HUES48 (cell line): ENCODE data around the gene HS6ST3.

ENCODE experiments used
- H3K27ac ChIP-seq: one replicate; pipeline ENCODE4 v1.7.0; 2013; ENCODE audit warnings: low read depth, low read length, inconsistent platforms
- H3K27me3 ChIP-seq: 2 replicates; pipeline ENCODE4 v1.6.1; 2013; ENCODE audit warnings: mild to moderate bottlenecking, low read length; ENCODE audit not compliant: control insufficient read depth, insufficient read depth
- H3K36me3 ChIP-seq: 2 replicates; pipeline ENCODE4 v1.6.1; 2013; ENCODE audit warnings: low read length; ENCODE audit not compliant: control insufficient read depth, insufficient read depth
- H3K4me1 ChIP-seq: 2 replicates; pipeline ENCODE4 v1.6.1; 2013; ENCODE audit warnings: mild to moderate bottlenecking, low read length; ENCODE audit not compliant: control insufficient read depth, insufficient read depth
- H3K4me3 ChIP-seq: 2 replicates; pipeline ENCODE4 v1.5.1; 2013; ENCODE audit warnings: mild to moderate bottlenecking, low read depth, low read length
- H3K9ac ChIP-seq: 2 replicates; pipeline ENCODE4 v1.6.1; 2013; ENCODE audit warnings: mild to moderate bottlenecking, low read depth, low read length, moderate library complexity
- H3K9me3 ChIP-seq: 2 replicates; pipeline ENCODE4 v1.6.1; 2013; ENCODE audit warnings: low read length; ENCODE audit not compliant: control insufficient read depth, insufficient read depth

HS6ST3 gene

DNA sequence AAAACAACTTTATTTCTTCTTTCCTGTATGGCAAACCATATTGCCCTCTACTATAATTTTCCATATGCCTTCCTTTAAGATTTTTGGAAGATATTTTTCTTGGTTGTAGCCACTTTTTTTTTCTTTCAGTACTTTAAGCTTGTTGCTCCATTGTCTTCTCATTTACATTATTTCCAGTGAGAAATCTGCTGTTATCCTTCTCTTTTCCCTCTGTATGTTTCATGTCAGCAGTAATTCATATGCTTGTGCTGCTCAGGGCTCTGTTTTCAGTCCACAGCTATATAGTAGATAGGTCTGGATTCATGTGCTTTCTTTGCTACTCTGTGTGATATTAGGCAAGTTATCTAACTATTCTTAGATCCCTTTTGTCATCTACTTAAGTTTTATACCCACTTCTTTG lies 636.7 kb downstream of the HS6ST3 start:
- H3K4me3 ChIP-seq: no peak overlapping the region
- no peak overlapping the region for H3K9ac ChIP-seq
- no peaks in the 10 kb centered on the region for H3K27me3 ChIP-seq
- H3K27ac ChIP-seq: no peak overlapping the region
- H3K36me3 ChIP-seq: no peaks in the 10 kb centered on the region
- H3K9me3 ChIP-seq: peaks cover 5% of the 10 kb centered on the region; the same call in 1 of the 2 replicates
- no peaks in the 10 kb centered on the region for H3K4me1 ChIP-seq

DNA sequence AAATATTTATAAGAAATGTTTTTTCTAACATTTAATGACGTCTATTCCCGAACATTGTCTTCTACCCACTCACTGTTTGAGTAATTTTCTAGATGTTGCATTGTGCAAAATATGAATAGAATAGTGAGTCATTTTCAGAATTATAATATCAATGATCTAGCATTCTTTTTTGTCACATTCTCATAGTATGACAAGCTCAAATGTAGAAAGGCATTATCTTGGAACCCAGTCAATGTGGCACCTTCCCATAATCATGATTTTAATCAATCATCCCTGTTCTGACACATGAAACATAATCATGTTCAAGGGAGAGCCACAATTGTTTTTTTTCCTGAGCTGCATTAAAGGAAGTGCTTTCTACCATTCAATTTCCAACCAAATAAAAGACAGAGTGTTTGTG lies 638.6 kb downstream of the HS6ST3 start:
- Histone ChIP-seq H3K4me3 (no peak overlapping the region), H3K36me3 (no peaks in the 10 kb centered on the region), H3K27me3 (no peaks in the 10 kb centered on the region), H3K9ac (no peak overlapping the region), H3K9me3 (peaks cover 5% of the 10 kb centered on the region; the same call in 1 of the 2 replicates), H3K4me1 (no peaks in the 10 kb centered on the region), H3K27ac (no peak overlapping the region)

DNA sequence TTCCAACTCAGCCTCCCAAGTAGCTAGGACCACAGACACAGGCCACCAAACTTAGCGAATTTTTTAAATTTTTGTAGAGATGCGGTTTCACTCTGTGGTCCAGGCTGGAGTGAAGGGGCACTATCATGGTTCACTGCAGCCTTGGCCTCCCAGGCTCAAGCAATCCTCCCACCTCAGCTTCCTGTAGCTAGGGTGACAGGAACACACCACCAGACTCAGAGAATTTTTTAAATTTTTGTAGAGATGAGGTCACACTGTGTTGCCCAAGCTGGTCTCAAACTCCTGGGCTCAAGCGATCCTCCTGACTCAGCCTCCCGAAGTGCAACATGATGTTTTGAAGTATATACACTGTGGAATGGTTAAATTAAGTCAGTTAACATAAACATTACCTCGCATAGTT lies 640.8 kb downstream of the HS6ST3 start:
- Histone ChIP-seq H3K9ac (no peak overlapping the region), H3K4me1 (no peaks in the 10 kb centered on the region), H3K27me3 (no peaks in the 10 kb centered on the region), H3K36me3 (no peaks in the 10 kb centered on the region), H3K9me3 (peaks cover 5% of the 10 kb centered on the region; the same call in 1 of the 2 replicates), H3K27ac (no peak overlapping the region), H3K4me3 (no peak overlapping the region)

DNA sequence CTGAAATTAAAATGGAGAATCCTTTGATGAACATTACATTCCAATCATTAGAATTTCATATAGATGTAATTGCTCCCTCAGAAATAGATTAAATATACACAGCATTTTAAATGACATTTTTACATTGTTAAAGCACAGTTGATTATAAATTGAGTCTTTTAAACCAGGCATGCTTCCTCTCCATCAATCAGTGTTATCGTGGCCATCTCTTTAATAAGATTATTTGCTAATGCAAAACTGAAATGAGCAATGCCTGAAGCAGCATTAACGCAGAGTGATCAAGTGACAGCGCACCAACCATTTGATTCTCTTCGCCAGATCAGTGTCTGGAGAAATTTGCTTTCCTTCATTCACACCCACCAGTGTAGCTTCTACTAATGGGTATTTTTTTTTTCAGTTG lies 644.6 kb downstream of the HS6ST3 start:
- Histone ChIP-seq H3K36me3 (no peaks in the 10 kb centered on the region), H3K27ac (no peak overlapping the region), H3K9ac (no peak overlapping the region), H3K4me3 (no peak overlapping the region), H3K9me3 (no peaks in the 10 kb centered on the region), H3K4me1 (no peaks in the 10 kb centered on the region), H3K27me3 (no peaks in the 10 kb centered on the region)

DNA sequence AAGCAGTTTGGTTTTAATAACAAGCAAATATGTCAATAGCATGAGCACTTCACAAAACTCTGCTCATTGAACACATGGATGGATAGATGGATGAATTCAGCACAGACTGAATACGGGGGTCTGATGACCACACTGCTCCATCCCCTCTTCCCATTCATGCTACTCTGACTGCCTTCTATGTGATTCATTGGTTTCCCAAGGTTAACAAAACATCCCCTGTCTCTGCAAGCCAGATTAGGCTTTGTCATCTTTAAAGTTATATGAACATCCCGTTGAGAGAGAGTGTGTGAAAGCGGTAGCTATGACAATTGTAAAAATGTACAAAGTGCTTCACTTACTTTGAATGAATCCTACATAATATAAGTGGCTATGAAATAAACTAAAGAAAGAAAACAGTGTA lies 651.9 kb downstream of the HS6ST3 start:
- no peaks in the 10 kb centered on the region for H3K36me3 ChIP-seq
- H3K27me3 ChIP-seq: no peaks in the 10 kb centered on the region
- no peaks in the 10 kb centered on the region for H3K9me3 ChIP-seq
- no peak overlapping the region for H3K4me3 ChIP-seq
- H3K4me1 ChIP-seq: no peaks in the 10 kb centered on the region
- no peak overlapping the region for H3K9ac ChIP-seq
- no peak overlapping the region for H3K27ac ChIP-seq

DNA sequence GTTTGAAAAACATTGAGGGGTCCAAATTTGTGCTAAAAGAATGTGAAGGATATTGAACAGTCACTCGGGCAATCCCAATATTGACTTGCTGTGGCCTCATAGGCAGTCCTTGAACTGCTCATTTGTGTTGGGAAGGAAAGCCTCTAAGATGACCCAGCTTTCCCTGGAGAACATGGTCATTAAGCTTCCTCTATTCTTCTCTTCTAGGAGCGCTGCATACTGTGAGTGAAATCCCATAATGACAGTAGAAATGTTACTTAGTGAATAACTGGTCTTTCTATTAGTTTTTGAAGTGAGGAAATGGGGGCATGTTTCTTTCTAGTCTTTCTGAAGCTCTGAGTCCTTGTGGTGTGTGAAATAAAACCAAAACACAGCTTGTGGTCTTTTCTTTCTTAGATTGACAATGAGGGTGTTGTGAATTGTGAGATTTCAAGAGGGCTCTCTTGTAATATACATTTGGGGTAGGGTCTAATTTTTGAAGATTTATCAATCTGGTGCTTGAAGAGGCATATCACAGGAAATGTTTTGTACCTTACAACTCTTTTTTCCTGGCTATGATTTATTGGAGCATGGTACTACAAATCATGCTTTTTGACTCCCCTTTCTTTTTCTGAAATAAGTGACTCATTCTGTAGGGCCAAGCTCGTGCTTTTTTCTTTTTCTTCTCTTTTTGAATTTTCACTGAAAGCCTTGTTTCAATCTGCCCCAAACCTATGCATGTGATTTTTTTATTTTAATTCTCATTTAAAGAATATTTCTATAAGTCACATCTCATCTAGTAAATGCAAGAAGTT lies 653.6 kb downstream of the HS6ST3 start:
- no peak overlapping the region for H3K9ac ChIP-seq
- H3K36me3 ChIP-seq: no peaks in the 10 kb centered on the region
- H3K4me3 ChIP-seq: no peak overlapping the region
- H3K27ac ChIP-seq: no peak overlapping the region
- no peaks in the 10 kb centered on the region for H3K9me3 ChIP-seq
- no peaks in the 10 kb centered on the region for H3K27me3 ChIP-seq
- no peaks in the 10 kb centered on the region for H3K4me1 ChIP-seq

DNA sequence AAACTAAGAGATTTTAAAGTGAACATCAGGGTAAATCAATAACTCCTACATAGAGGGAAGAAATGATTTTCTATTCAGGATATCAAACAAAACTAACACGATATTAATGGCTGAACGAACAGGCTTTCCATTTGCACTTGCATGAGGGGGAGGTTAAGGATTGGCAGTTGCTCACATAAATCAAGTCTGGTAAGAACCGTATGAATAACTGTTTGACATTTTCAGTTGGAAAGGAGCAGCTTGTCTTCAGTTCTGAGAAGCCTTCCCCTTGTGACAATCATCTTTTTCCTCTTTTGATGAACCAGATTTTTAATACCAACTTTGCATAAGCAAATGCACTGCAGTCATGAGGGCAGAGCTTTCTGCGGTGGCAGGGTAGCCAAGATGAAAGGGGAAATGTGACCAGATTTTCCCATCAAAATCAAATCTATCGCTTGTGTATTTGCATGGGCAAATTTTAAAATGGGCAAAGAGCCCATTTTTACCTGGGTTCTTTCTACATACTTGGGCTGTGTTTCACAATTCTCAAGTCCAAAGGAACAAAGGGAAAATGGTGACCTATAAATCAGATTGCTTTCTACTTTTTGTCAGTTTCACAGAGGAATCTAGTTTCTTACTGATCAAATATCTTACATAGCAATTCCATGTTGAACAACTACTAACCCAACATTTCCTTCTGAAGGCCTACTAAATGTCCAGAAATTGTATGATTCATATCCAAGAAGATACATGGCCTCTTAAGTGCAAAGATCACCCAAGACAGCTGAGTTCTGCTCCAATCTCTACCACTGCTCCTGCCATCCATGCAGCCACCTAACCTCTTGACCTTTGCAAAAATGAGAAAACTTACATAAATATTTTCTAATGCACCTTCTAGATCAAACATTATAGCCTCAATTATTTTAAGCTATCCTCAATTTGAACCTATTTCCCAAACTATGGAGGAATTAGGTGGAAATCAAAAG lies 654.7 kb downstream of the HS6ST3 start:
- Histone ChIP-seq H3K9me3 (no peaks in the 10 kb centered on the region), H3K27me3 (no peaks in the 10 kb centered on the region), H3K4me3 (no peak overlapping the region), H3K36me3 (no peaks in the 10 kb centered on the region), H3K9ac (no peak overlapping the region), H3K27ac (no peak overlapping the region), H3K4me1 (no peaks in the 10 kb centered on the region)

DNA sequence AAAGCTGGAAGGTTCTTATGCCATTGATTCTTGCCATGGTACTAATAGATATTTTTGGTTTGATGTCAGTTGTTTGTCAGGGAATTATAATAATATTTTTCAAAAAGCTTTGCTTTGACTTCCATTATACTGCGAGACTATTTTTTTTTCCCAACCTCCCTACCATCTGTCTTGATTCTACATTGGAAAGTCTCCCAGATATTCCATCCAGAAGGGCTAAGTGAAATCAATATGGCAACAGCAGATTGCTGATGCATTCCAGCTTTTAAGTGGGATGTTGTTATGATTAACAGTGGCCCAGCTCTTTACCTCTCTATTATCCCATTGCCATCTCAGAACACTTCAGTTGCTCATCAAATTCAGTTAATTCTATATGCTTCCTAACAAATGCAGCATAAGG lies 657.0 kb downstream of the HS6ST3 start:
- Histone ChIP-seq H3K27me3 (no peaks in the 10 kb centered on the region), H3K4me3 (no peak overlapping the region), H3K36me3 (no peaks in the 10 kb centered on the region), H3K27ac (no peak overlapping the region), H3K4me1 (no peaks in the 10 kb centered on the region), H3K9me3 (no peaks in the 10 kb centered on the region), H3K9ac (no peak overlapping the region)

DNA sequence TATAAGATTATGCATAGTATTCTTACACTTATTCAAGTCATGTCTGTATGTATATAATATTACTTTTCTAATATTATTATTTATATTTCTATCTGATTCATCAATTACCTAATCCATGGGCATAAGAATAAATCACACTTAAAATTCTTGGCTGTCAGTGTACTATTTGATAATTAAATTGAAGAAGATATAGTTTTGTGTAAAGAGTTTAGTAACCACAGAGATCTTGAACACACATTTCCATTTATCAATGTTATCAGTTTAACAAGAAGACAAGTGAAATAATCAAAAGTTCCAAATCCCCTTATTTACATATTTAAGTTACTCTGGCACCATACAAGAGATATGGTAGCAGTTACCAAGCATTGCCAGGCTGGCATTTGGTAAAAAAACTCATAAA lies 659.9 kb downstream of the HS6ST3 start:
- H3K4me1 ChIP-seq: no peaks in the 10 kb centered on the region
- H3K27ac ChIP-seq: no peak overlapping the region
- H3K36me3 ChIP-seq: no peaks in the 10 kb centered on the region
- no peak overlapping the region for H3K4me3 ChIP-seq
- no peaks in the 10 kb centered on the region for H3K27me3 ChIP-seq
- no peaks in the 10 kb centered on the region for H3K9me3 ChIP-seq
- H3K9ac ChIP-seq: no peak overlapping the region

DNA sequence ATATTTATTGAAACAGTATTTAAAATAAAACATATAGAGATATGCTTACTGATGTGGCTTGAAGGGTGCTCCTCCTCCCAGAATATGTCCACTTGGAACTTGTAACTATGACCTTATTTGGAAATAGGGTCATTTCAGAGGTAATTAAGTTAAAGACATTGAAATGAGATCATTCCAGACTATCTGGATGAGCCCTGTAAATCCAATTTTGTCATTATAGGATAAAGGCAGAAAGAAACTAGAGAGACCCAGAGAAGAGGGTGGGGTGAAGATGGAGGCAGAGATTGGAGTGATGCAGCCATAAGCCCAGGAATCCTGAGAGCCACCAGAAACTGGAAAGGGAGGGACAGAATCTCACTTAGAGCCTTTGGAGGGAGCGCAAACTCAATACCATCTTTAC lies 661.2 kb downstream of the HS6ST3 start:
- Histone ChIP-seq H3K4me1 (no peaks in the 10 kb centered on the region), H3K9ac (no peak overlapping the region), H3K36me3 (no peaks in the 10 kb centered on the region), H3K4me3 (no peak overlapping the region), H3K27me3 (no peaks in the 10 kb centered on the region), H3K27ac (no peak overlapping the region), H3K9me3 (no peaks in the 10 kb centered on the region; the same call in 1 of the 2 replicates)

DNA sequence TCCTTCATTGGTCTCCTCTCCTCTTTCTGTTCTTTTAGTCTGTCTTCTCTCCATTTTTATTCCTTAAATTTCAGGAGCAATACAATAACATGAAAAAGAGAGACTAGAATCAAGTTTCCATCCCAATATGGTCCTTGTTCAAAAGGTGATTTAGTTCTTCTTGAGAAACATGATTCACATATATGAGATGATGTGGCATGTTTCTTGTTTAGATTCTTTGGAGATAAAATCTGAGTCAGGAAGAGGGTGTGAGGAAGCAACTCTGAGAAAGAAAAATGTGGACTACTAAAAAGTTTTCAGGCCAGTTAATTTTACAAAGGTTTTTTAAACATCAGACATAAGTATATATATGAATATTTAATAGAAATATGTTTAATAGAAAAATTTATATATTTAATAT lies 673.0 kb downstream of the HS6ST3 start:
- Histone ChIP-seq H3K4me1 (peaks cover 15% of the 10 kb centered on the region), H3K36me3 (no peaks in the 10 kb centered on the region), H3K9me3 (no peaks in the 10 kb centered on the region), H3K27me3 (no peaks in the 10 kb centered on the region), H3K4me3 (no peak overlapping the region), H3K9ac (no peak overlapping the region), H3K27ac (no peak overlapping the region)
